G401 (cell line): ENCODE measurements around the gene VSNL1. TPM values are rescaled to one million over a fixed set of nuclear protein-coding genes. Genes with fewer than 3 reads are reported as not detected.

Source experiments
- DNase-seq: peaks from one replicate; pipeline ENCODE4 v3.0.0-alpha.2; 2015; ENCODE audit warnings: low spot score
- in situ Hi-C: cut with HindIII; loops from 2 replicates; pipeline ENCODE4 v1.10.0; 2016; ENCODE audit warnings: low sequenced_read_pairs, mixed read lengths
- total RNA-seq: library from RNA; depleted of rRNA; stranded (reverse); fragments of >200 nt; shearing (Covaris generic); gene quantifications from 2 replicates; pipeline ENCODE4 v1.2.3, GENCODE V29; 2014

Gene VSNL1
- total RNA-seq, 1 experiment from 2014 or later: not detected

DNA sequence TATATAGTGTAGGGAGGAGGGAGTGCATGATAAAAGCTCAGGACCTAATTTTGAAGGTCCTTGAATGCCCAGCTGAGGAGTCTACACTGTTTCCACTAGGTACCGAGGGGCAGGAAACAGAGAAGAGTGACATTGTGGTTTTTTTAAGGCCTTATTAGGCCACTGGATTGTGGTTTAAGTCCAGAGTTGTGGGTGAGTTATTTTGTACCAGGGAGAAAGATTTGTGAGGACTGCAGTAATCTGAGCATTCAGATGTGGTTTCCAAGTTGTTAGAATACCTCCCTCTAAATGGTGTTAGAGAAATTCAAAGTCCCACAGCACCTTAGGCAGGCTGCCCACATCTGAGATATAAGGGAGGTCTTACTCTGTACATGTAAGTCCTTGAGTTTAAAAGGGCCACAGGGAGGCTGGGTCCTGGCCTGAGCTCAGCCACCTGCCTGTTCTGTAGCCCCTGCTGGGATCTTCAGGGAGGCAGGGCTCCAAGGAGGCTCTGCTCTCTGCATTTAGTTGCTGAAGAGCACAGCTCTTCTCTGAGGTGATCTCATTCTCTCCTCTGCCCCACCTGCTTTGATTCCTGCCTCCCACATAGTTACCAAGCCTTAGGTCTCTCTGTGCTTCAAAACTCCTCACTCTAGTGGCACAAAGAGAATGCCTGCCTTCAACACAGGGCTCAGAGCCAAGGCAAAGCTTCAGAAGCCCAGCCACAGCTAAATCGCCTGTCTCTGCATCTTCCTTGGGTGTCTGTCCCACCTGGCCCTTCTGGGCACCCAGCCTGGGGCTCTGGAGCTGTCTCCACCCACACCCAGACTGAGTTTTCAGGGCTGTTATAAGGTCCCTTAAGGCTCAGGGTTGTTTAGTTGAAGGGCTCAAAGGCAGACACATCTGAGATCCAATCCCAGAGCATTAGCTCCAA, 88.1 kb downstream of the VSNL1 start:
- in situ Hi-C loops: no loop called here
- peak; percentile 57 for DNase-seq

DNA sequence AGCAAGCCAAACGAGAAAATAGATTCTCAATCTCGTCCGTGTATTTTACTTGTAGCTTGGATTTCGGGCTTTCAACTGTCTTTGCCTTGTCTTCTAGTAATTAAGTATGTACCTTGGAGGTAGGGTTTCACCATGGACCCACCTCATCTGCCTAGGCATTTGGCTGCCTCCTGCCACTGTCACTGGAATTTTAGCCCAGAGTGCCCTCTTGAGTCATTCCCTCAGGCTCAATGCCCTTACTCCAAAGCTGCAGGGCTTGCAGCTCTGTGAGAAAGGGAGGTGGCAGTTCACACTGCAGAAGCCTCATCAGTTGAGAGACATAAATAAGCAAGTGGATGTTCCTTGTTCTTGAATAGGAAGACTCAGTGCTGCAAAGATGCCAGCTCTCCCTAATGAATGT, 89.6 kb downstream of the VSNL1 start:
- no peak for DNase-seq
- in situ Hi-C loops: no loop called here

DNA sequence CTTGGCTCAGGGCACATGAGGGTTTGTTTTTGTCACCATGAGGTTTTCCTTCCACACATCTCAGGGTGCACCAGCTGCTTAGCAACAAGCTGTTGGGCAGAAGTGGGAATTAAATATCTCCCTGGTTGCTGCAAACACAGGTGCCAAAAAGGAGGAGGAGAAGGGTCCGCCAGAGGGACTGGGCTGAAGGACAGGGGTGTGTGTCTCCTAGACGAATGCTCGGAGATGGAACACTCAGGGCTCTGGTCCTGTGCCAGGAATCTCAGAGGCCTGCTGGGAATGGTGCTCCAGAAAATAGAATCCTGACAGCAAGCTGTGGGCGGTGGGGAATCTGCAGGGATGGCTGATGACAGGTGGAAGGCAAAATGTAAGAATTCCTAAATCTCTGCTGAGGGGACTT, 94.5 kb downstream of the VSNL1 start:
- DNase-seq: peak; percentile 77
- in situ Hi-C loops: no loop called here

DNA sequence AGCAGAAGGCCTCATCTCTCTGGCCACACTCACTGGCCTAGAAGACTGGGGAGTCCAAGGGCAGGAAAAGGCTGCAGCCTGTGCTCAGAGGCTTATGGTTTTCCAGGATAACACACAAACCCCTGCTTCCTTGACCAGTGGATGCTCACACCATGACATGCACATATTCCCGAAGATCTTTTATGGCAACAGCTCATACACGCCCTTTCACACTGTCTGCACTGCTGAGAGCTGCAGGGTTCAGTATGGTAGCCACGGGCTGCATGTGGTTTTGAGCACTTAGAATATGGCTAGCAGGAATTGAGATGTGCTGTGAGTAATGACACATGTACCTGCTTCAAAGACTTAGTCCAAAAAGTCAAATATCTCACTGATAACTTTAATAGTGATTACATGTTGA, 95.8 kb downstream of the VSNL1 start:
- DNase-seq: no peak
- in situ Hi-C loops: no loop called here

DNA sequence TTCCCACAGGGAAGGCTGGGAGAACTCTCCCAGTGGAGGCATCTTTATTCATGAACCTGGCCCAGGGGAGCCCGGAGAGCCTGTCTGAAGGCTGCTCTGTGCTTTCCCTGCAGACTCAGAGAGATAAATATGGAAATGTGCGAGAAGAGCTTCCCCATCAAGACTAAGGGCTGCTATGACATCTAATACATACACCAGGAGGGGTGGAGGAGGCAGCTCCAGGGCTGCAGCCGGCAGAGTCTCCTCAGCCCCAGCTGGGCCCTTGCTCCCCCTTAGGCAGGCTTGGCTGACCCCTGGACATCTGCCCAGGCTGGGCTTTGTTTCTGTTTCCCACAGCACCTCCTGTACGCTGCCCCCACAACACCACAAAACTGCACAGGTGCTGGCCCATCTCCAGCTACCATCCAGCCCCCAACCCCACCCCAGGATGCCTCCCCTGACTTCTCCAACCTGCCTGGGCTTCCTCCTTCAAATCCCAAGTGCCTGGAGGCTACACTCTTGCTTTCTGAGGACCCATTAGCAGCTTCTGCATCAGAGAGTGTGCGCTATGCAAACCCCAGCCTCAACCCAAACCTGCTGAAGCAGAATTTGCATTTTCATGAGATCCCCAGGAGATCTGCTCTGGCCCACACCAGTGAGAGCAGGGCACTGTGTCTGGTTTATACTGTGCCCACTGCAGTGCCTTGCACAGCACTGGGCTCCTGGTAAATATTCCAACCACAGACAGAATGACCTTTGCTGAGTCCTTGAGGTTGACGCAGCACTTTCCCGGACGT, 96.8 kb downstream of the VSNL1 start:
- DNase-seq: peak; percentile 37
- in situ Hi-C loops: no loop called here

DNA sequence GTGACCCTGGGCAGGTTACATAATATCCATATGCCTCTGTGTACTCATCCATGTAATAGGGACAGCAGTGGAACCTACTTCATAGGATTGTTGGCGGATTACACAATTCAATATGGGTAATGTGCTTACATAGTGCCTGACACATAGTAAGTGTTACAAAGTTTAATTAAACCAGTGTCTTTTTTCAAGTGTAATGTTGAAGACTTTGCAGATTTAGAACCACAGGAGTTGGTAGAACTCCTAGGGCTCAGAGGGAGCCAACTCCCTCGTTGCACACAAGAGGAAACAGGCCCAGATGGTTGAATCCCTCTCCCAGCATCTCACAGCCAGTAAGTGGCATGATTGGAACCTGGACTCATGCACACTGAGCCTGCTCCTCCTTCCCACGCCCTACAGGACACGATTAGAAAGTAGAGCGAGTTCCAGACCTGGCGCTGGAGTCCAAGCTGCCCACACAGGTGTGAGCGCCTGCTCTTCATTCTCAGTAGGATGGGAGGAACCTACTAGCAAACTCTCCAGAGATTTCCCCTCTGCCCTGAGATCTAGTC, 97.8 kb downstream of the VSNL1 start:
- peak; percentile 52 for DNase-seq
- in situ Hi-C loops: no loop called here

DNA sequence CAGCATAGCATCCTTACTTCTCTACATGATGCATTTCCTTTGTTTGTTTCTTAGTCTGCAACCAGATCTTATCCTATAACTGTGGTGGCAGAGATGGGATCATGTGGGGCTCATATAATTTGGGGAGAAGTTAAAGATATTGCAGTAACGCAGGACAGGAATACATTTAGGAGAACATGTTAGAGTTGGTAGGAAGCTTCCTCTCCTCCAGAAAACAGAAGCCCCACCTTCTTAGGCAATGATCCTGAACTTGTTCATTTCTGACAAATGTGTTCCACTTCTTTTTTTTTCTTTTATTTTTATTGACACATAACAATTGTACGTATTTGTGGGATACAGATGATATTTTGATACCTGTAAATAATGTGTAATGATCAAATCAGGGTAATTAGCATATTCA, 99.9 kb downstream of the VSNL1 start:
- in situ Hi-C loops: no loop called here
- no peak for DNase-seq

DNA sequence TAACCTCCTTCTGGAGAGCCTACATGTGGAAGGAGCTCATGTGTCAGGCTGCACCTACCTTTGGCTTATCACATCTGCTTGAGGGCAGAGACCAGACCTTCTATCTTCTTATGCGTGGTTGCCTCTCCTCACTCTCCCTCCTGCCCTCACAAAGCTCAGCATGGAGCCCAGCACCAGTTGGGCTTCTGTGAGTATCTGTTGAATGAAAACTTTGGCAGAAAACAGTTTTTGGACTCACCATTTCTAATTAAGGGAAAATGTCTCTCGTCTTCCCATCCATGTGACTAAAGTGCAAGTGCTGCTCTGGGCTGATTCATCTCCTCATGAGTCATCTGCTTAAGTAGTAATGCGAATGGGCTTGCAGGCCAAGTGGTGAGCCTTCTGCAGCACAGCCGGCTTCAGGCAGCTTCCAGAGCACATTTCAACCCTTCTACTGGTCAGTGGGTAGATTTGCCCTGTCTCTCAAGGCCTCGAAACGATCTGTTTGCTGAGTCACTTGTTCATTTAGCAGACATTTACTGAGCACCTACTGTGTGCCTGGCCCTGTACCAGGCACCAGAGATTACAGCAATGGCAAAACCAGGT, 102.6 kb downstream of the VSNL1 start:
- in situ Hi-C loops: no loop called here
- no peak for DNase-seq

DNA sequence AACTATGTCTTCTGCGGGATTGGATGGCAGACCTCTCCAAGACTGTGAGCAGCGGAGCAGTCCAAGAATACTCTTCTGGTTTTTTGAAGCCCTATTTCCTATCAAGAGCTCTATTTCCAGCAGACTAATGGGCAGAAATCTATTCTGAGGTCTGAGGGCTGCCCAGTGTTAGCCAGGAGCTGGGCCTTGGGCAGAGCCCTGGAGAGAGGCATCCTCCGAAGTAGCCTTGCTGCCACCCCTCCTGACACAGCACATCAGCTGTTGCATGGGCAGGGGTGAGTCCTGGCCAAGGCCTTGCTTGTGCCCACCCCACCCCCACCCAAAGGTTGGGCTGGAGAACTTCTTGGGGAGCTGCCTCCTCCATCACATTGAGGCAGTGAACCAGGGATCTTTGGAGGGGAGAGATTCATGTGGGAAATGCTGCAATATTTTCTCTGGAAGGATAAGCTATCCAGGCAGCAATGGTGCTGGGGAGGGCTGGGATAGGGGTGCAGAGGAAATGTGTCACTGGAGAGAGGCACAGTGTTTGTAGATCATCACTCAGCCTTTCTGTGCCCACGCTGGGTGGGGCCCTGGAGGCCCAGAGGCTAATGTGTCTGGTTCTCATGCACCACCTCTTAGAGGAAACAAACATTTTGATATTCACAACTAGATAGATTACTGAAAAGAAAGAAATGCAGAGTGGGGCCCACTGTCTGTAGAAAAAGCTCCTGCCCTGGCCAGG, 104.7 kb downstream of the VSNL1 start:
- DNase-seq: no peak
- in situ Hi-C loops: no loop called here

DNA sequence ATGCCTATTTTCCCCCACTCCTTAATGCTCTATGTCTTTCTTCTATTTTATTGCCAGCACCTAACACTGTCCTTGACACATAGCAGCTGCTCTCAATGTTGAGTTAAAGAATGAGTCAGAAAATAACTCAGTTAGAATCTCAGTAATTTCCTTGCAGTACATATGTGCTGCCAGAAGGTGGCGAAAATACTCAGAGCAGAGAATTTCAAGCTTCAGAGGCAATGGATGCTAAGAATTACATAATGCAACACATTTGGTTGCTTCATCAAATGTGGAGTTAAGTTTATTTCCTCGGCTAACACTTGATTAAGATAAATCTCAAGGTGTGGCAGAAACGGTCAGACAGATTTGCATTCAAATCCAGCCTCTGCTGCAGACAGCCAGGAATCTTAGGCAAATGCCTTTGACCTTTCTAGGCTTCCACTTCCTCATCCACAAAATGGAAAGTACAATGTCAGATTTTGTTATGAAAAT, 105.6 kb downstream of the VSNL1 start:
- peak; percentile 84 for DNase-seq
- in situ Hi-C loops: no loop called here

DNA sequence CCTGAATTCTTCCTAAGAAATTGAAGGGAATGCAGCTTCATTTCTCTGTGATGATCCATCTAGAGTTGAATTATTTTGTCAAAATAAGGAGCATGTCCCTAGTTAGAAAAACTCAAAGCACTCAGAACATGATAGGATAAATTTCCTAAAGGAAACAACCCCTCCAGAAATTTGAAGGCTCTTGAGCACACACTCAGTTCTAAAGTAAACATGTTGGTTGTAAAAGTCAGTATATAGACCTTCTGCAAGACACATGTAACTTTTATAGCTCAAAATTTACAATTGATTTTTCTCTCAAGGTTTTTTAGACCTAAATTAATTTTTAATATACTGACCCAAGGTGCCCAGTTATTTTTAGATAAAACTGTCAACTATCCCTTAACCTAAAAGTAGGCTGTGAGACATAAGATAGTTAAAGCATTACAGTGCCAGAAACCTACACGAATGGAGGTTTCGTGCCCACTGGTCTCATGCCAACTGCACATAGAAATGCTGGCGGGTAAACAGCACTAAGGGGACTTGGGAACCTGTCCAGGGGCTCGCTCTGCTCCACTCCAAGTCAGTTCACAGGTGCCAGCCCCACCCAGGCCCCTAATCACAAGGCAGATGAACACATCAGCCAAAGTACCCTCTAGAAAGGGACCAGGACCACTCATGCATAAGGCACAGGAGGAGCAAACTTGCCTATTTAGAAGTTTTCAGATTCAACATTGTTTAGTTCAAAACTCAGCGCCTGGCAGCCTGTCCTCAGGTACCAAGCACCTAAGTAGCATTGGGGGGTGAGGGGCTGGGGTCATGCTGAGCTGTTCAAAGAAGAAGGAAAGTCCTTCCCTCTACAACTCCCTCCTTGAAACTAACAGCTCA, 106.6 kb downstream of the VSNL1 start:
- DNase-seq: peak; percentile 46
- in situ Hi-C loops: no loop called here

DNA sequence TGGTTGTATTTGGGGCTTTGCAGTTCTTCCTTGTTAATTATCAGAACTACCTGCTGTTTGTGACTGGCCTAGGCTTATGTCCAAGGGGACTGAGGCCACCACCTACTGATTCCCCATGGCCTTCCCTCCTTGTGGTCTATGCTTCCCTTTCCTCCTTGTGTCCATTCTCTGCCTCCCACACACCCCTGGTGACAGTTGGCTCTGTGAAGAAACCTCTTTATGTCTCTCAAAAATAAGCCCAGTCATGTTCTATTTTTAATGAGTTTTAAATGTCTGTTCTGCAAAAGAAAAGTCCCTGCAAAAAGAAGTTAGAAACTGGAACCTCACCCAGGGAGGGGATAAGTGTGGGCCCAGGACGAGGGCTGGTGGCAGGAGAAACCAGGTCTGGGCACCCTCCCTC, 108.1 kb downstream of the VSNL1 start:
- no peak for DNase-seq
- in situ Hi-C loops: no loop called here

DNA sequence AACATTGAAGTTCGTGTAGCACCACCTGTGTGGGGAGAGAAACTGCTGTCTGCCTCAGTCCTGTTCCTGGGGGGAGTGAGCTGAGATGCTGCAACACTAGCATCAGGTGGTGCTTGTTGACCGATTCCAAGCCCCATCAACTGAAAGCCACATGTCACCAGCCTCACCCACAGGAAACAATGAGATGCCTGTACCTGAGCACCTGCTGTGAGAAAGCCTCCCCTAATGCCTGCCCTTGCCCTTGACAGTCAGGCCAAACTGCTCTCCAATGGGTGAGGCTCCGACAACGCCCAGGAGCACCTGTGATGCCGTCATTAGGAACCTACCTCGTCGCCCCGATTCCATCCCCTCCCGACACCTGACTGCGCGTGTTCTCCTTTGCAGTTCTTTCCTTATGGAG, 108.5 kb downstream of the VSNL1 start:
- in situ Hi-C loops: no loop called here
- DNase-seq: no peak

DNA sequence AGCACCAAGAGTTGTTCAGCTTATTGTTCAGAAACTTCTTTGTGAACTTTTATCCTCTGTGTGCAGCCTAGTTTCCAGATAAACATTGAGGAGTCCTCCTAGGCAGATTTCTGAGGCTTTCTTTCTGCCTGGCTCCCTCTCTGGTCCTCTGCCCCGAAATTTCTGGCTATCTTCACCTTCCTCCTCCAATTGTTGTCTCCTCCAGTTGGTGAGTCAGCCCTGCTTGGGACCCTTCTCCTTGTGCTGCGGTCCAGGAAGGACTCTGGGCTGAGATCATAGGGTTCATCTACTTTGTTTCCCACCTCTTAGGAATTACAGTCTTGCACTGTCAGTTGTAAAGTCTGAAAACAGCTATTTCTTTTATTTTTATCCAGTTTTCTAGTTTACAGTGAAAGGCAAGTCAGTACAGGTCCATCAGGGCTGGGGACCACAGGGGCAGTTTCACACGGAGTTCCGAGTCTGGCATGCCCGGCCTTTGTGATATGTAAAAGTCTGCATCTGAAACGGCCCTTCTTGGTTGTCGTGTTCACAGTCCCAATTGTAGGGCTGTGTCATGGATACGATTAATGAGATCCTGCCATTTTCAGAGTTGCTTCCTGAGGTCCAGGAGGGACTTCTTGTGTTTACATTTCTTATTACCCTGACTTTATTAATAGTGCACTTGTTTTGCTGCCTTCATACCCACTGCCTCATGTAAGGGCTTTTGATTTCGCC, 112.3 kb downstream of the VSNL1 start:
- DNase-seq: no peak
- in situ Hi-C loops: no loop called here

DNA sequence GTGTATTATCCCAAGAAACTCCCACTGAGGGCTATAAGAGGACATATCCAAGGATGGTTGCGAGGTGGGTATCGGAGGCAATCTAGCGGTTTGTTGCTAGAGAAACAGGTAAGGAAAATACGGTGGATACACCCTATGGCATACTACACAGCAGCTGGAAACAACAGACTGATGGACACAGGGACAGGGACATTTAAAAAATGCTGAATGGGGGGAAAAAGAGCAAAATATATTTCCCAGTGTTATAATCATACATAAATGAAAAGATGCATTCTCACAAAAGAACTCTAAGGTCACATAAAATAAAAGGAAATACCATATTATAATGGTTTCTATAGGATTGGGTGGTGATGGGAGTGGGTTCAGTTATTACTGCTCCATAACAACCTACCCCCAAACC, 117.3 kb downstream of the VSNL1 start:
- in situ Hi-C loops: no loop called here

DNA sequence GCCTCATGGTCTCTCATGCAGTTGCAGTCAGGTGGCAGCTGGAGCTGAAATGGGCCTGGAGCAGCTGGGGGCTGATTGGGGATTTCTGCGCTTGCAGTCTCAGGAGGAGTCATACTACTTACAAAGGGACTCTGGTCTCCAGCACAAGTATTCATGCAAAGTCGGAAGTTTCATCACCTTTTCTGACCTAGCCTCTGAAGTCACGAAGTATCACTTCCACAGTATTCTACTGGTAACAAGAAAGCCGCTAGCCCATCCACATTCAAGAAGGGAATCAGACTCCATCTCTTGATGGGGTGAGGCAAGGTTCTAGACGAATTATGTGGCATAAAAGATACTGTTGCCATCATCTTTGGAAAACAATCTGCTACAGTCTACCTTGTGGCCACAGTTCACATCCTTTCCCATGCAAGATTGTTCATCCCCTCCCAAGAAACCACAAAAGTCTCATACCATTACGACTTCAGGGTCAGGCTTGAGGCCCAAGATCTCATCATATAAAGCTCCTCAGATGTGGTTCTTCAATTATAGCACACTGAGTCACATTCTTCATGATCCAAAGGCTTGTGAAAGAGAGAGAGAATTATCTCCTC, 117.9 kb downstream of the VSNL1 start:
- DNase-seq: no peak
- in situ Hi-C loops: no loop called here

More for the DNA sequence above, 117.3 kb downstream of the VSNL1 start:
- no peak for DNase-seq

DNA sequence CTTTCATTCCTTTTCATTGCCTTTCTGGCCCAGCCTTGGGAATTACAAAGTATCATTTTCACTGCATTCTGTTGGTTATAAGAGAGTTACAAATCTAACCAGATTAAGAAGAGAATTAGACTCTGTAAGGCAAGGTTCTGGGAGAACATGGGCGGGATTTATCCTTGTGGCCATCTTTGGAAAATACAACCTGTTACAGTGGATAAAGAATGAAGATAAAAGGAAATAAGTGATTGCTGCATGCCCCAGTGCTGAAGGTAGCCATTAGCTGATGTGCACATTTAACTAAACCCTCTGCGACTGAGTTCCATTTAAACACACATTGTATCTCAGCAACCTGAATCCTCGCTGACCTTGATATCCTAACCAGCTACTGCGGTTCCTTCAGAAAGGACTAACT, 119.7 kb downstream of the VSNL1 start:
- in situ Hi-C loops: no loop called here
- no peak for DNase-seq
